HG02623 (cell line): ENCODE measurements around the gene SLC9C2.
"Not testable (repeated sequence)": the region's sequence is repeated elsewhere in the genome, so short reads cannot be mapped to it uniquely, and the experiment has no call there.

Source experiments
- ATAC-seq: cut with Tn5 transposase; IDR thresholded peaks from one replicate; pipeline ENCODE4 v1.9.1; 2021; ENCODE audit warnings: moderate library complexity; ENCODE audit not compliant: unreplicated experiment

SLC9C2 gene, protein sequence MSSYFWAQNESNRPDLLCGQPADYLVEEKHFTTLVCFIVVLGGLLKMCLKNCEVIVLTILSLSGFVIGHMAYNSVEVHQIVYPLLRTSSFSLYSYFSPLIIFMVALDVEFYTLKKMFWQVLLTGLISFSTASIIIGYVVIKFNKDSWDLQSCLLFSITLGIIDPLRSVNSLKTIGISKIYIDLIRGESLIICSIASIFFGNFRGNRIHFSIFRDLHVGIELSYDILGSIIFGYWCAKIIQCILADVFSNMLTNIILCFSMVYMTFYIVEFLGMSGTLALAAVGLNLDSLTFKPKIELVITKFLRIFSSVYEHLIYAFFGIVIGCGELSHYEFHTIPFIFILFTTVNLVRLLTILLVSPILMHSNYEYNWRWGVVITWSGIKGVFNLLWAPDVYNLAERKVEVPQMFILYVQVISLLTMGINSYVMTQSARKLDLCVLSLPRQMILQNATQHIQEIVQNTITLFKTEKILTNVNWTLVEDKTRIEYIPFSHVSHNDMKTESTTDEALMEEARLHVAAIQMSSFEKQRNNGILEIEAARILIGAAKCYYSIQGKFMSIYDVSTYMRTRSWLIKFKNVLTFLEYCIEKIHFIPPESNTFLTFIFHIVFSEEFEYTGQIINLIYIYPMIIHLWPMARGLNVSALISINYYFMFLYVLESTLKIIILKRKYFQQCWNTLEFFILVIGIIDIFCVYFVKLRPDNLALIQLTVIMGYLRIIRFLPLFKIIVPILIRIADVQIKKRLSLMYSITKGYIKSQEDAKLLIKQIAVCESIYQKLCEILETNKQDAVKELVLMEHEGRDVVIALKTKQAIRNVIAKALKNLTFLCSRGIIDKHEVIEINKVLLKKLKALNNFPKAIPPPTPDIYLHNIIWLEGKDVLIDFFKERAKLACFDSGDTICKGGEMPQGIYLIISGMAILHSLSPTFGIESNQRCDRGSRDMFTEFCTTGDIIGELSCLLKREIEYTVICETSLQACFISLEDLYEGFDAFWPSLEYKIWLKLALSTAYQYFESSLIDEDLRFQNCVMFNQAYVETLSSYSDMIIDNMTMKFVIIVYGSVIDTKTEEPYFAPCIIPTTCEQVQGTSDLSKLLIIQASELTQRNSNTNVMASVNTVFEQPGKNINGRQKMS

DNA sequence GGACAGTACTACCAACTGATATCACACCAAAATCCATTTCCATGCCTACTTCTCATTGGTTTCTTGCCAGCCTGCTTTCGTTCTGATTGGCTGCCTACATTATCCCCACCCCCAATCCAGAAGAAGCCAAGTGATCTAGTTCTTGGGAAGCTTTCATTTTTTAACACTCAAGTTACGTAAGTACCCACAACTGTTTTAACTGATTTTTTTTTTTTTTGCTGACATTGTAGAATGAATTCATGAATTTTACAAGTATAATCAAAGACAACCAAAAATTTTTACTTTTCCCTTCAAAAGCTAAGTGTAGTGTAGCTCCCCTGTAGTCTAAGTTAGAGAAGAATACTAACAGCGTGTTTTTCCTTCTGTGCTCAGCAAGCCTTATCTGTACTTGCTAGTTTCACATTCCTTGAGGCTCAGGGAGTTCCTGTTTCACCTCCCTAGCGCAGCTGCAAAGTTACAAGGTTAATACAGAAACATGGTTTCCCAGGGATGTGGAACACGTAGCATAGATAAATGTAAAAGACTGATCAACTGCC, at the start of gene SLC9C2:
TSS of gene SLC9C2 (minus strand) at position 17 of the 536 bp plus-strand sequence. CDS start 1,296 bp downstream, outside the sequence.
- no peak for ATAC-seq

- ATAC-seq, result no peak
Observed at GRCh38 chr1:173648880-173649605, 46.2 kb upstream of the SLC9C2 start.

GRCh38 chr1:173646656-173647055, 43.8 kb upstream of the SLC9C2 start:
- ATAC-seq, result no peak

DNA sequence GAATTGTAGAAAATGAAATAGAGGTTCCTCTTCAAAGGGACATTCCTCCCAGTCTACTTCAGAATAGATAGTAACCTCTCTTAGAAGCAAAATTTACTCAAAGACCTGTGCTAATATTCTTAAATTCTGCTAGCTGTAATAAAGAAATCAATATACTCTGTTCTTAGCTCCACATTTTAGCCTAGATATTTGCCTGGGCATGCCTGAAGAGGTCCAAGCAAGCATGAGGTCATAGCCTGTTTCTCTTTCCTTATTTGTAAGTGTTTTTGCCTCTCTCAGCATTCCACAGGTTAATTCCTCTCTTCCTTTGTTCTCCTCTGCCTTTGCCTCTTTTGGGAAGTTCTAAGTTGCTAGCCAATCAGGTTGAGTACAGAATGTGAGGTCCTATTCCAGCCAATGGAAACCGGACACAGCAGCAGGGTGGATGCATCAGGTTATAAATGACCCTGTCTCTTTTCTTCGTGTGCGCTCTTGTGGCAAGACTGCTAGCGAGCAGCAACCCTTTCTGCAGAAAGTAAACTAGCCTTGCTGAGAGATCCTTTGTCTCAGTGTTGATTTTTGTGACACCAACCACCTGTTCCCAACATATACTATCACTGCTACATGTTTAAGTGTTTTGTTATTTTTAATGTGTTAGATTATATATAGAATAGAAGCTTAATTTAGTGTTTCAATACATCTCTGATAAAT, 39.7 kb upstream of the SLC9C2 start:
- not testable (repeated sequence) for ATAC-seq

DNA sequence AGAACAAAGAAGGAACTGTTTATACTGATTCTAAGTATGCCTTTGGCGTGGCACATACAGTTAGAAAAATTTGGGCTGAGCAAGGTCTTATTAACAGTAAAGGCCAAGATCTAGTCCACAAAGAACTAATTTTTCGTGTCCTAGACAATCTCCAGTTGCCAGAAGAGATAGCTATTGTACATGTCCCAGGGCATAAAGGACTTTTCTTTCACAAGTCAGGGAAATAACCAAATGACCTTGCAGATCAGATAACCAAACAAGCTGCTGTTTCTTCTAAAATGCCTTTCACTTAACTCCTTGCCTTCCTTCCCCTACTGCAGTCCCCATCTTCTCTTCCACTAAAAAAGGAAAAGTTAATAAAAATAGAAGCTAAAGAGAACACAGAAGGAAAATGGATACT, 36.2 kb upstream of the SLC9C2 start:
- no peak for ATAC-seq

- ATAC-seq, result no peak
Observed at GRCh38 chr1:173638043-173639021, 35.5 kb upstream of the SLC9C2 start.

DNA sequence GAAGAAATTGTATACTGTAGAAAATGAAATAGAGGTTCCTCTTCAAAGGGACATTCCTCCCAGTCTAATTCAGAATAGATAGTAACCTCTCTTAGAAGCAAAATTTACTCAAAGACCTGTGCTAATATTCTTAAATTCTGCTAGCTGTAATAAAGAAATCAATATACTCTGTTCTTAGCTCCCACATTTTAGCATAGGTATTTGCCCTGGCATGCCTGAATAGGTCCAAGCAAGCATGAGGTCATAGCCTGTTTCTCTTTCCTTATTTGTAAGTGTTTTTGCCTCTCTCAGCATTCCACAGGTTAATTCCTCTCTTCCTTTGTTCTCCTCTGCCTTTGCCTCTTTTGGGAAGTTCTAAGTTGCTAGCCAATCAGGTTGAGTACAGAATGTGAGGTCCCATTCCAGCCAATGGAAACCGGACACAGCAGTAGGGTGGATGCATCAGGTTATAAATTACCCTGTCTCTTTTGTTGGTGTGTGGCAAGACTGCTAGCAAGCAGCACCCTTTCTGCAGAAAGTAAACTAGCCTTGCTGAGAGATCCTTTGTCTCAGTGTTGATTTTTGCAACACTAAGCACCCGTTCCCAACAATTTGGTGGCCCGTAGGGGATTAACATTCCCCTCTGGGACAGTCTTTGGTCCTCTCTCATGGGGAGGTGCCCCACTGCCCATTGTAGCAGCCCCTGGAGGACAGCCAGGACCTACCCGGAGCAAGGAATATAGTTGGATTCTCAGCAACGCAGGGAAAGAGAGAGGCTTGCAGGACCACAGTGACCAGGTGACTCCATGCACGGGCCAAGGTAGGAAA, 34.6 kb upstream of the SLC9C2 start:
- ATAC-seq, result not testable (repeated sequence)

- ATAC-seq, result no peak
Observed at GRCh38 chr1:173635116-173635515, 32.2 kb upstream of the SLC9C2 start, which contains the start of gene TEX50. Gene TEX50 (plus strand): TSS chr1:173635338. CDS start chr1:173635522, 184 bp downstream.

DNA sequence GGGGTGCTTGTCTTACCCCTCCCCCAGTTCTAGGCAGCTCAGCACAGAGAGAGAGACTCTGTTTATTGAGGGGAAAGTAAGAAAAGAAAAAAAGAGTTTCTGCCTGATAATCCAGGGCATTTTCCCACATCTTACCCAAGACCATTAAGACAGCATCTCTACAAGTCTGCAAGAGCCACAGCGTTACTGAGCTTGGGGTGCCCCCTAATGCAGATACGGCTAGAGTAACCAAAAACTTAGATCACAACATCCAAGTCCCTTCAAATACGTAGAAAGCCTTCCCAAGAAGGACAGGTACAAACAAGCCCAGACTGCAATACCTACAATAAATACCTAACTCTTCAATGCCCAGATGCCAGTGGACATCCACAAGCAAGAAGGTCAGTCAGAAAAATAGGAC, 26.0 kb upstream of the SLC9C2 start:
- no peak for ATAC-seq

DNA sequence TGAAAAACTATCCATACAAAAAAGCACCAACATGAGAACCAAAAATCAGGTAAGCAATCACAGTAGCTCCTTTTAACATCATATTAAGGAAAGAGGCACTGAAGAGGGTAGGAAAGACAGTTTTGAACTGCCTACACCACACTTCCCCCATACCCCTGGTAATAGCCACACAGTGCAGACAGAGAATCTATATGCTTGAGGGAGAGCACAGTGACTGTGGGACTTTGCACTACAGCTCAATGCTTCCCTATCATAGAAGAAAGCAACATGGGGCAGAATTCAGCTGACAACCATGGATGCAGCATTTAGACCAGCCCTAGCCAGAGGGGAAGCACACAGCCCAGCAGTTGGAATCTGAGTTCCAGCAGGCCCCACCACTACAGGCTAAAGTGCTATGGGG, 24.4 kb upstream of the SLC9C2 start:
- no peak for ATAC-seq

- no peak for ATAC-seq
Observed at GRCh38 chr1:173616859-173617258, 14.0 kb upstream of the SLC9C2 start.

- not testable (repeated sequence) for ATAC-seq
Observed at GRCh38 chr1:173613086-173613485, 10.2 kb upstream of the SLC9C2 start.

DNA sequence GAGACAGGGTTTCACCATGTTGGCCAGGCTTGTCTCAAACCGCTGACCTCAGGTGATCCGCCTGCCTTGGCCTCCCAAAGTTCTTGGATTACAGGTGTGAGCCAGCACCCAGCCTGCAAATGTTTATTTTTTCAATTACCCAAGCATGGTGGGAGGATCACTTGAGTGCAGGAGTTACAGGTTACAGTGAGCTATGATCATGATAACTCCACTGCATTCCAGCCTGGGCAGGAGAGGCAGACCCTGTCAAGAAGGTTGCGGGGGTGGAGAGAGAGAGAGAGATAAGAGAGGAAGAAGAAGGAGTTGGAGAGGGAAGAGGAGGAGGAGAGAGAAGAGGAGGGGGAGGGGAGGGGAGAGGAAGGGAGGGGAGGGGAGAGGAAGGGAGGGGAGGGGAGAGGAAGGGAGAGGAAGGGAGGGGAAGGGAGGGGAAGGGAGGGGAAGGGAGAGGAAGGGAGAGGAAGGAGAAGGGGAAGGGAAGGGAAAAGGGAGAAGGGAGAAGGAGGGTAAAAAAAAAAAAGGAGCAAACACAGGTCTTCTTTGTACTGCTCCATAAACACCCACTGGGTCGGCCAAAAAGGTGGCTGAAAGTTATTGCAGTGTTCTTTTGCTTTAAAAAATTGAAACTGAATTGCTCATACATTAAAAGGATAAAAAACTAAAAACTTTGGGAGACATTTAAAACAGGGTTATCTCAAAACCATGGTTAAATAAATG, 5.8 kb upstream of the SLC9C2 start:
- ATAC-seq, result no peak

- ATAC-seq, result peak; percentile 58
Observed at GRCh38 chr1:173601588-173601987, 1.3 kb downstream of the SLC9C2 start.

- ATAC-seq, result no peak
Observed at GRCh38 chr1:173596097-173596825, 6.6 kb downstream of the SLC9C2 start.

DNA sequence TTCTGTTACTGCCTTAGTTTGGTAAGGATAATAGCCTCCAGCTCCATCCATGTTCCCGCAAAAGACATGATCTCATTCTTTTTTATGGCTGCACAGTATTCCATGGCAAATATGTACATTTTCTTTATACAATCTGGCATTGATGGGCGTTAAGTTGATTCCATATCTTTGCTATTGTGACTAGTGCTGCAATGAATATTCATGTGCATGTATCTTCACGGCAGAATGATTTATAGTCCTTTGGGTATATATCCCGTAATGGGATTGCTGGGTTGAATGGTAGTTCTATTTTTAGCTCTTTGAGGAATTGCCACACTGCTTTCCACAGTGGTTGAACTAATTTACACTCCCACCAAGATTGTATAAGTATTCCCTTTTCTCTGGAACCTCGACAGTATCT, 11.7 kb downstream of the SLC9C2 start:
- ATAC-seq, result not testable (repeated sequence)
